SK-N-SH (cell line): ENCODE data around the gene PDIA4. TPM values are rescaled to one million over a fixed set of nuclear protein-coding genes. Genes with fewer than 3 reads are reported as not detected.
A peak's percentile ranks its signal among the peaks of the same experiment; 100 is the strongest.
"Not testable (repeated sequence)": the region's sequence is repeated elsewhere in the genome, so short reads cannot be mapped to it uniquely, and the experiment has no call there.

Experiments used
- CTCF ChIA-PET: fragments of 300-600, 350-600 bp; formaldehyde crosslinking; extraction: SDS; loops from one replicate; lab custom pipeline; 2021; lab: Yijun Ruan, JAX
- POLR2A ChIA-PET: fragments of 350-600 bp; sonication (Branson Sonifier 250); formaldehyde crosslinking; extraction: SDS; loops from one replicate; lab custom pipeline; 2020; ENCODE audit warnings: antibody characterized with exemption, inconsistent platforms; lab: Yijun Ruan, JAX
- DNase-seq: peaks from one replicate; pipeline ENCODE4 v3.0.0; 2012
- H2AFZ ChIP-seq: fragments of 200-600 bp; sonication (generic); 2 replicates; pipeline ENCODE4 v1.8.1; 2016; ENCODE audit warnings: antibody characterized with exemption, mild to moderate bottlenecking, low read depth
- H3F3A ChIP-seq: fragments of 200-600 bp; sonication (generic); replicated peaks from 2 replicates; pipeline ENCODE3; 2016; ENCODE audit warnings: antibody characterized with exemption, mild to moderate bottlenecking; ENCODE audit not compliant: insufficient read depth
- H3K27ac ChIP-seq, 2 experiments: fragments of 200-500 bp in 1 of 2; fragments of 200-600 bp in 1 of 2; sonication (Bioruptor generic) in 1 of 2; sonication (generic), shearing (Covaris generic) in 1 of 2; 2 replicates each; pipeline versions ENCODE4 v1.5.1 to v1.6.1; 2014 to 2016; ENCODE audit warnings: low read depth in 2 of 2, inconsistent platforms in 1 of 2, low read length in 1 of 2, mild to moderate bottlenecking in 1 of 2, mixed read lengths in 1 of 2
- H3K27me3 ChIP-seq: fragments of 200-600 bp; sonication (generic), shearing (Covaris generic); 2 replicates; pipeline ENCODE4 v1.6.1; 2016; ENCODE audit warnings: mixed run types; ENCODE audit not compliant: insufficient read depth
- H3K36me3 ChIP-seq, 2 experiments: fragments of 200-500 bp in 1 of 2; fragments of 200-600 bp in 1 of 2; sonication (Bioruptor generic) in 1 of 2; sonication (generic) in 1 of 2; replicated peaks in 1 of 2; 2 replicates each; pipeline versions ENCODE3 to v1.5.1; 2014 to 2016; ENCODE audit warnings: low read length in 1 of 2, mild to moderate bottlenecking in 1 of 2; ENCODE audit not compliant: insufficient read depth in 2 of 2, control insufficient read depth in 1 of 2
- H3K4me1 ChIP-seq, 2 experiments: fragments of 200-500 bp in 1 of 2; fragments of 200-600 bp in 1 of 2; sonication (Bioruptor generic) in 1 of 2; sonication (generic), shearing (Covaris generic) in 1 of 2; 2 replicates each; pipeline versions ENCODE4 v1.5.1 to v1.6.1; 2014 to 2016; ENCODE audit warnings: low read depth in 1 of 2, low read length in 1 of 2, mixed run types in 1 of 2; ENCODE audit not compliant: insufficient read depth in 2 of 2, control insufficient read depth in 1 of 2
- H3K4me2 ChIP-seq: fragments of 200-600 bp; sonication (generic), shearing (Covaris generic); 2 replicates; pipeline ENCODE4 v1.6.1; 2017; ENCODE audit warnings: mixed run types
- H3K4me3 ChIP-seq, 2 experiments: fragments of 200-500 bp in 1 of 2; fragments of 200-600 bp in 1 of 2; sonication (Bioruptor generic) in 1 of 2; sonication (generic), shearing (Covaris generic) in 1 of 2; 2 replicates each; pipeline versions ENCODE4 v1.5.1 to v1.8.1; 2014 to 2016; ENCODE audit warnings: low read depth in 2 of 2, inconsistent platforms in 1 of 2, low read length in 1 of 2, mild to moderate bottlenecking in 1 of 2, mixed read lengths in 1 of 2, moderate library complexity in 1 of 2
- H3K79me2 ChIP-seq: fragments of 200-600 bp; sonication (generic); 2 replicates; pipeline ENCODE4 v1.8.1; 2017; ENCODE audit warnings: mild to moderate bottlenecking; ENCODE audit not compliant: insufficient read depth
- H3K9ac ChIP-seq: fragments of 200-600 bp; sonication (generic); 2 replicates; pipeline ENCODE4 v1.6.1; 2017; ENCODE audit warnings: mixed run types
- H3K9me2 ChIP-seq: fragments of 200-600 bp; sonication (generic); 2 replicates; pipeline ENCODE4 v1.6.1; 2017; ENCODE audit warnings: mixed run types
- H3K9me3 ChIP-seq: fragments of 200-600 bp; sonication (generic); 2 replicates; pipeline ENCODE4 v1.6.1; 2017; ENCODE audit warnings: mixed run types, mild to moderate bottlenecking, moderate library complexity
- H4K20me1 ChIP-seq: fragments of 200-600 bp; sonication (generic); 2 replicates; pipeline ENCODE4 v1.6.1; 2017; ENCODE audit warnings: mild to moderate bottlenecking, mixed run types; ENCODE audit not compliant: insufficient read depth
- CTCF ChIP-seq: fragments of 200-600 bp; sonication (generic); IDR thresholded peaks from 2 replicates; pipeline ENCODE4 v1.6.1; 2017; ENCODE audit warnings: antibody characterized with exemption, mild to moderate bottlenecking, moderate library complexity
- ELF1 ChIP-seq: IDR thresholded peaks from 2 replicates; pipeline ENCODE4 v1.4.0; 2012
- GATA2 ChIP-seq: sonication (generic); formaldehyde crosslinking; IDR thresholded peaks from 2 replicates; pipeline ENCODE4 v1.5.0; 2020; ENCODE audit warnings: mild to moderate bottlenecking, missing genetic modification reagents
- IRF3 ChIP-seq: fragments of 150-350 bp; IDR thresholded peaks from 2 replicates; pipeline ENCODE4 v1.6.1; 2016; ENCODE audit warnings: mild to moderate bottlenecking, low read depth, low read length
- JUND ChIP-seq: IDR thresholded peaks from 2 replicates; pipeline ENCODE4 v1.4.0; 2012
- MEF2A ChIP-seq: IDR thresholded peaks from 2 replicates; pipeline ENCODE4 v1.4.0; 2012; ENCODE audit warnings: low read depth, borderline replicate concordance
- NFIC ChIP-seq: IDR thresholded peaks from 2 replicates; pipeline ENCODE4 v1.4.0; 2012; ENCODE audit warnings: borderline replicate concordance
- PBX3 ChIP-seq: IDR thresholded peaks from 2 replicates; pipeline ENCODE4; 2012
- POLR2AphosphoS5 ChIP-seq: IDR thresholded peaks from 2 replicates; pipeline ENCODE4 v1.6.1; 2012; ENCODE audit warnings: low read depth, low read length
- RAD21 ChIP-seq: IDR thresholded peaks from 2 replicates; pipeline ENCODE4 v1.6.1; 2012; ENCODE audit warnings: mild to moderate bottlenecking, low read length
- YY1 ChIP-seq: IDR thresholded peaks from 2 replicates; pipeline ENCODE4 v1.4.0; 2012; ENCODE audit warnings: low read depth, mild to moderate bottlenecking
- ZBTB33 ChIP-seq: IDR thresholded peaks from 2 replicates; pipeline ENCODE4 v1.4.0; 2012; ENCODE audit warnings: low read depth, borderline replicate concordance
- WGBS: methylation state at CpG from one replicate; pipeline ENCODE4 v1.1.6; 2017; ENCODE audit warnings: low lambda C conversion rate; 5-methylcytosine and 5-hydroxymethylcytosine counted together
- polyA plus RNA-seq, 3 experiments: library from polyadenylated mRNA; depleted of rRNA; stranded (reverse); fragments of >200 nt; gene quantifications; 2 replicates each; pipeline ENCODE4 v1.2.3, GENCODE V29; 2012

PDIA4 gene
- polyA plus RNA-seq, 1 of the 3 experiments (the other 2 are of a cell fraction): 400 TPM

- H3K27me3 ChIP-seq, H3K4me3 ChIP-seq, H3K9ac ChIP-seq, H2AFZ ChIP-seq, POLR2A ChIA-PET, H3K9me2 ChIP-seq, H3K9me3 ChIP-seq, H3K4me1 ChIP-seq: not testable (repeated sequence)
- CTCF ChIA-PET: interaction anchor here (1.3 to 2.1 kb wide), 3 partner anchors 12 to 87 kb away, joined by 3 to 12 read pairs (median 4); no protein-coding TSS in a partner anchor
- peak; percentile 19; the same call in 1 of the 2 replicates for TF ChIP-seq CTCF
- TF ChIP-seq, all 33 proteins: peak for 1; not testable (repeated sequence) for 32
- not testable (repeated sequence) for H3F3A ChIP-seq, H3K79me2 ChIP-seq, H3K4me2 ChIP-seq, H3K27ac ChIP-seq, H3K36me3 ChIP-seq, DNase-seq, H4K20me1 ChIP-seq
- WGBS: 83% methylated on average over 7 of the region's 7 CpGs
These were observed 49.2 kb downstream of the PDIA4 start for GRCh38 chr7:148979072-148979471.

GRCh38 chr7:148978091-148978490, 50.2 kb downstream of the PDIA4 start:
- no peak overlapping the region for H3K4me2 ChIP-seq
- no peak overlapping the region for H3K9ac ChIP-seq
- no peaks in the 10 kb centered on the region for H3K79me2 ChIP-seq
- no peaks in the 10 kb centered on the region for H3K36me3 ChIP-seq
- no peaks in the 10 kb centered on the region for H4K20me1 ChIP-seq
- no peaks in the 10 kb centered on the region for H3K9me2 ChIP-seq
- no peak overlapping the region for H2AFZ ChIP-seq
- H3K27ac ChIP-seq: no peak overlapping the region
- peaks cover 6% of the 10 kb centered on the region for H3F3A ChIP-seq
- POLR2A ChIA-PET: no interaction called here
- no peaks in the 10 kb centered on the region; a peak in 1 of 4 replicates for H3K4me1 ChIP-seq
- WGBS: 87% methylated on average over 8 of the region's 8 CpGs
- CTCF ChIA-PET: interaction anchor here (0.7 to 1.7 kb wide), 3 partner anchors 11 to 713 kb away, joined by 5 to 6 read pairs (median 5); no protein-coding TSS in a partner anchor
- DNase-seq: no peak
- no peaks in the 10 kb centered on the region for H3K27me3 ChIP-seq
- H3K4me3 ChIP-seq: no peak overlapping the region
- no peaks in the 10 kb centered on the region for H3K9me3 ChIP-seq
- TF ChIP-seq MEF2A (no peak), NFIC (no peak), IRF3 (no peak), CTCF (no peak), POLR2AphosphoS5 (no peak), JUND (no peak), ZBTB33 (no peak), RAD21 (no peak), YY1 (no peak), ELF1 (no peak), PBX3 (no peak), GATA2 (no peak)
